Heart right ventricle (tissue), 16 donors: ENCODE results near the gene GGNBP2. TPM values are rescaled to one million over a fixed set of nuclear protein-coding genes. Genes with fewer than 3 reads are reported as not detected.
A peak's percentile ranks its signal among the peaks of the same experiment; 100 is the strongest.

Source experiments
- ATAC-seq, 8 donors: fragments of 200-7000 bp; cut with Tn5 transposase; one replicate each; pipeline ENCODE4 v1.9.1; 2020; ENCODE audit warnings: mild to moderate bottlenecking in 8 of 8, moderate library complexity in 8 of 8, moderate number of reproducible peaks in 1 of 8
- DNase-seq, 2 donors: peaks; one replicate each; pipeline ENCODE4 v3.0.0-alpha.2; 2020
- H3K27ac ChIP-seq, 10 donors: fragments of 200-600 bp; sonication (generic) in 2 of 10; one replicate each; pipeline versions ENCODE4 v1.5.0 to v1.8.0; 2020 to 2022; ENCODE audit warnings: mild to moderate bottlenecking in 3 of 10
- H3K27me3 ChIP-seq, 7 donors: fragments of 200-600 bp; one replicate each; pipeline ENCODE4 v1.8.0; 2021 to 2022; ENCODE audit warnings: mild to moderate bottlenecking in 2 of 7
- H3K36me3 ChIP-seq, 9 donors: fragments of 200-600 bp; sonication (generic) in 1 of 9; one replicate each; pipeline versions ENCODE4 v1.5.0 to v1.8.0; 2020 to 2022; ENCODE audit warnings: mild to moderate bottlenecking in 2 of 9
- H3K4me1 ChIP-seq, 9 donors: fragments of 200-600 bp; sonication (generic) in 1 of 9; one replicate each; pipeline versions ENCODE4 v1.5.0 to v1.8.0; 2020 to 2022; ENCODE audit warnings: mild to moderate bottlenecking in 4 of 9
- H3K4me3 ChIP-seq, 10 donors: fragments of 200-600 bp; sonication (generic) in 2 of 10; one replicate each; pipeline versions ENCODE4 v1.5.0 to v1.8.0; 2020 to 2022; ENCODE audit warnings: mild to moderate bottlenecking in 7 of 10, moderate library complexity in 2 of 10
- H3K9me3 ChIP-seq, 11 donors: fragments of 200-600 bp in 10 of 11; sonication (generic) in 2 of 11; one replicate each; pipeline versions ENCODE4 v1.5.0 to v1.8.0; 2013 to 2022; ENCODE audit warnings: mild to moderate bottlenecking in 2 of 11, control low read depth in 1 of 11, moderate library complexity in 1 of 11
- WGBS, 2 donors: extraction: QIAGEN DNeasy Blood & Tissue Kit; methylation state at CpG; one replicate each; pipeline ENCODE4 v1.1.7; 2013; ENCODE audit warnings: inconsistent platforms in 1 of 2; 5-methylcytosine and 5-hydroxymethylcytosine counted together
- intact Hi-C, 10 donors: fragments of 100-400 bp; cut with DNase I; formaldehyde crosslinking; loops; one replicate each; pipeline versions ENCODE4 v1.11.1 to v1.14.2; 2022
- polyA plus RNA-seq, 2 donors: library from polyadenylated mRNA; stranded (reverse); fragments of 200-250 nt; gene quantifications; one replicate each; pipeline ENCODE4 v1.2.3, GENCODE V29; 2013
- total RNA-seq, 10 donors: library from RNA; stranded (reverse); fragmentation: NEBNext Ultra II Directional in 3 of 10; extraction: Animal tissue kit (Norgen Biotek cat#: 25700) in 3 of 10; gene quantifications; one replicate each; pipeline versions ENCODE4 v1.2.1 to v1.2.4, GENCODE V29; 2021 to 2023
- TF ChIP-seq, protein P1 (sequence below), 9 donors: fragments of 200-600 bp; sonication (generic) in 2 of 9; IDR thresholded peaks; one replicate each; pipeline versions ENCODE4 v1.5.0 to v1.8.0; 2021 to 2022; ENCODE audit warnings: antibody characterized with exemption in 9 of 9, mild to moderate bottlenecking in 5 of 9, moderate library complexity in 1 of 9
- donor health status: Arrhythmogenic right ventricular cardiomyopathy.
- donor health status: ischemic (EF 13 %, LVEDD 7.1; RV severe dilation, severe dysfunction).
- donor health status: healthy with polysubstance abuse.
- donor health status: DM: no; HTN: yes; CAD: no.
- donor health status: DM: no; HTN: no; CAD: no.
- donor health status: ischemic (EF 25% LVEDD 6.9; RV normal size, moderate dysfunction).
- donor health status: ischemic (EF 25% LVEDD 5.7; RV mildly dilated, moderate dysfunction).
- donor health status: healthy.
- donor health status: DM: yes; HTN: yes; CAD: no.
- donor health status: Ischemic cardiomyopathy.
- donor health status: ischemic (EF 35%, LVEDD 5.7; RV mildly dilated, moderate dysfunction).
- donor health status: nonischemic (EF 11% LVEDD 7.7; RV severe dilation, severe dysfunction).
- donor health status: DM: yes; HTN: yes; CAD: no.
- donor health status: PGD.
- donor health status: ischemic (EF 29% LVEDD 5.4; RV normal size, mild dysfunction).
- donor health status: nonischemic (EF 23%, LVEDD 6.1; RV moderate dilation, normal function).

The GGNBP2 gene
- total and polyA plus RNA-seq, 12 donors = 25.9 to 51.2 (median 45.8) TPM

DNA sequence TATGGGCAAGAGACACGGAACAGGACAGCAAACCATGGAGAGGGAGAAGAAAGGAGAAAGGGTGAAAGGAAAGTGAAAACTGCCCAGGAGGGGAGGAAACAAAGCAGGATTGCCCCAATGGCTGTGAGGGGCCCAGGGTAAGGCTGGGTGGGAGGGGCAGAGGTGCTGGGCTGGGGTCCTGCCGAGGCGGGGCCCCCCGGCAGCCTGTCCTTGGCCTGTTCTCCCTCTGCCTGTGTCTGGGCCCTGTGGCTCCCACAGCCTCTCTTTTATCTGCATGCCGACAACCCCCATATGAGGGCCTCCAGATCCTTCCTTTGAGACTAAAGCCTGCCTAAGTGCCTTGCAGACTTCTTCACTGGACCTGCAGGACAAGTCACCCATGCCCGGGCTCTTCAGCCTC lies 42.8 kb upstream of the GGNBP2 start:
- Histone ChIP-seq H3K27me3 (no peaks in the 10 kb centered on the region), H3K4me1 (peaks cover 0 to 26% (median 6%) of the 10 kb centered on the region in 9 donors), H3K36me3 (peaks cover 0 to 98% (median 16%) of the 10 kb centered on the region in 9 donors), H3K4me3 (no peak overlapping the region), H3K27ac (no peak overlapping the region), H3K9me3 (no peaks in the 10 kb centered on the region)
- DNase-seq = no peak
- intact Hi-C loops = no loop called here
- 85 to 91% methylated on average over 6 of the region's 6 CpGs for WGBS, 2 donors
- no peak for ATAC-seq
- TF ChIP-seq, protein P1, sequence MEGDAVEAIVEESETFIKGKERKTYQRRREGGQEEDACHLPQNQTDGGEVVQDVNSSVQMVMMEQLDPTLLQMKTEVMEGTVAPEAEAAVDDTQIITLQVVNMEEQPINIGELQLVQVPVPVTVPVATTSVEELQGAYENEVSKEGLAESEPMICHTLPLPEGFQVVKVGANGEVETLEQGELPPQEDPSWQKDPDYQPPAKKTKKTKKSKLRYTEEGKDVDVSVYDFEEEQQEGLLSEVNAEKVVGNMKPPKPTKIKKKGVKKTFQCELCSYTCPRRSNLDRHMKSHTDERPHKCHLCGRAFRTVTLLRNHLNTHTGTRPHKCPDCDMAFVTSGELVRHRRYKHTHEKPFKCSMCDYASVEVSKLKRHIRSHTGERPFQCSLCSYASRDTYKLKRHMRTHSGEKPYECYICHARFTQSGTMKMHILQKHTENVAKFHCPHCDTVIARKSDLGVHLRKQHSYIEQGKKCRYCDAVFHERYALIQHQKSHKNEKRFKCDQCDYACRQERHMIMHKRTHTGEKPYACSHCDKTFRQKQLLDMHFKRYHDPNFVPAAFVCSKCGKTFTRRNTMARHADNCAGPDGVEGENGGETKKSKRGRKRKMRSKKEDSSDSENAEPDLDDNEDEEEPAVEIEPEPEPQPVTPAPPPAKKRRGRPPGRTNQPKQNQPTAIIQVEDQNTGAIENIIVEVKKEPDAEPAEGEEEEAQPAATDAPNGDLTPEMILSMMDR (IDR thresholded peaks at IDR 0.05) = no peak

DNA sequence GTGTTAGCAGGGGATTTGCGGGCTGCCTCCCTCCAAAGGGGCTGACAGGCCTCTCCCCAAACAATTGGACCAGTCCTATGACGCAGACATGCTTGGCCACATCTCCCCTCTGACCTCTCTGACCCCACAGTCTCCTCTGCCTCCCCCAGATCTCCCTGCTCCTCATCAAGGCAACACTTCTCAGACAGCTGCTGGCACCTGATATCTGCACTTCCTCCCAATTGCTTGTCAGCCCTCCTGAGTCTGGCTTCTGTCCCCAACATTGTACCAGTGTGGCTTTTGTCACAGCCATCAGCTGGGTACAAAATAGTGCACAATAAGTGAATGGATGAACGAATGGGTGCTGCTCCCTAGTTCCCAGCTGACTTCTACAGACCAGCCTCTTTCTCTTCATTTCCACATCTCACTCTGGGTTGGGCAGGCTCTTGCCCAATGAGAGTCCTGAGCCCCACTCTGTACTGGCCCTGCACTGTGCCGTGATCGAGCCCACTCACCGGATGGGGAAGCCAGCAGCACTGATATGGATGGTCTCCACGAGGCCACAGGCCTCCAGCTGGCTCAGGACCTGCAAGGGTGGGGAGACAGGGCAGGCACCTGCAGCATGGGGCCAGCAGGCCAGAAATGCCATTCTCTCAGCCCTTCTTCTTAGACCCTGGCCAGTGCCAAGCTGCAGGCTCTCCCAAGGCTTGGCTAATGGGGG lies 41.1 kb upstream of the GGNBP2 start:
- Histone ChIP-seq H3K27ac (peak overlapping the region in 2 of 10 donors; percentile 19 to 21), H3K27me3 (no peaks in the 10 kb centered on the region), H3K4me3 (no peak overlapping the region), H3K4me1 (peaks cover 0 to 26% (median 6%) of the 10 kb centered on the region in 9 donors), H3K9me3 (no peaks in the 10 kb centered on the region), H3K36me3 (peaks cover 0 to 97% (median 5%) of the 10 kb centered on the region in 9 donors)
- 59 to 61% methylated on average over 7 of the region's 7 CpGs for WGBS, 2 donors
- peak; percentile 27 to 91 (median 75) for ATAC-seq
- intact Hi-C loops = no loop called here
- TF ChIP-seq, protein P1 (IDR thresholded peaks at IDR 0.05) = no peak
- DNase-seq = peak in 1 of 2 donors; percentile 49

DNA sequence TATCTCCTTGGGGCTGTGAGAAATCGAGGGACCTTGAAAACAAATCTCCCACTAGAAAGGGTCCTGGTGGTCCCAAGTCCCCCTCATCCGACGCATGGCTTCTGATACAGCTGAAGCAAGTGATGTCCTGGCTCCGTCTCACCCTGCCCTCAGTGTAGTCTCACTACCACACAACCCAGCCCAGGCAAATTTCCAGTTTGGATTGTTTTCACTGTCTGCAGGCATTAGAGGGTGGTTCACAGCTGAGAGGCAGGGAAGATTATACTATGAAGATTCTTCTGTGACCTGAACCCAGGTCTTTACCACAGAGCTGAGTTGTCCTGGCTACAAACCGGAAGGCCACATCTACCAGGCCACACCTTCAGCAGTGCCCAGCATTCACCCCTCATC lies 40.6 kb upstream of the GGNBP2 start:
- TF ChIP-seq, protein P1 (IDR thresholded peaks at IDR 0.05) = no peak
- intact Hi-C loops = no loop called here
- Histone ChIP-seq H3K27me3 (no peaks in the 10 kb centered on the region), H3K4me3 (no peak overlapping the region), H3K36me3 (peaks cover 0 to 97% (median 5%) of the 10 kb centered on the region in 9 donors), H3K4me1 (peaks cover 0 to 22% (median 6%) of the 10 kb centered on the region in 9 donors), H3K27ac (no peak overlapping the region), H3K9me3 (no peaks in the 10 kb centered on the region)
- DNase-seq (no peak), ATAC-seq (peak in 1 of 8 donors; percentile 38)
- 86 to 92% methylated on average over 5 of the region's 5 CpGs for WGBS, 2 donors

DNA sequence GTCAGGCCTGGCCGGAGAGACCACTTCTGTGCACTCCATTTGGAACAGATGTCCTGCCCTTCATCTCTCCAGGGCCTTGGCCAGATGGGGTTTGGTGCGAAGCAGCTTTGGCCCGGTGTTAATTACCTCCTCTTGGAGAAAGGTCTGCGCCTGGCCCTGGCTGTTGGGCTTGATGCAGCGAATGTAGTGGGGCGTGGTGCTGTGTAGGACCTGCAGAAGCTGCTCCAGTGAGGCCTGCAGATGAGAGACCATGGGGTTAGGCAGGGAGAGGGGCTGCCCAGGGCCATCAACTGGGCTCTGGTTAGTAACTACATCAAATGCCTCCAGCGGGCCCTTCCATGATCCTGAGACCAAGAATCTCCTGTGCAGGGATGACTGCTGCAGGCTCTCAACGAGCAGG lies 39.5 kb upstream of the GGNBP2 start:
- Histone ChIP-seq H3K9me3 (no peaks in the 10 kb centered on the region), H3K4me1 (peaks cover 0 to 16% (median 6%) of the 10 kb centered on the region in 9 donors), H3K36me3 (peaks cover 0 to 98% (median 5%) of the 10 kb centered on the region in 9 donors), H3K4me3 (no peak overlapping the region), H3K27ac (no peak overlapping the region), H3K27me3 (no peaks in the 10 kb centered on the region)
- TF ChIP-seq, protein P1 (IDR thresholded peaks at IDR 0.05) = no peak
- WGBS, 2 donors = 91 to 95% methylated on average over 8 of the region's 8 CpGs
- intact Hi-C loops = loop anchor here in 1 of 10 donors (5.0 kb wide), 1 partner anchor 357 kb away; no protein-coding TSS in a partner anchor
- ATAC-seq (no peak), DNase-seq (no peak)
